Upper lobe of right lung (tissue), 1 donor: ENCODE measurements around the gene RETREG3. TPM values are rescaled to one million over a fixed set of nuclear protein-coding genes. Genes with fewer than 3 reads are reported as not detected.

Experiments used
- ATAC-seq: fragments of 200-7000 bp; cut with Tn5 transposase; one replicate; pipeline ENCODE4 v1.9.1; 2020; ENCODE audit warnings: mild to moderate bottlenecking, moderate library complexity
- DNase-seq: peaks from one replicate; pipeline ENCODE4 v3.0.0-alpha.2; 2020
- H3K27ac ChIP-seq: fragments of 200-600 bp; one replicate; pipeline ENCODE4 v1.8.0; 2022
- H3K27me3 ChIP-seq: fragments of 200-600 bp; one replicate; pipeline ENCODE4 v1.8.0; 2022; ENCODE audit warnings: mild to moderate bottlenecking
- H3K36me3 ChIP-seq: fragments of 200-600 bp; one replicate; pipeline ENCODE4 v1.8.0; 2022
- H3K4me1 ChIP-seq: fragments of 200-600 bp; one replicate; pipeline ENCODE4 v1.8.0; 2022
- H3K4me3 ChIP-seq: fragments of 200-600 bp; one replicate; pipeline ENCODE4 v1.8.0; 2022; ENCODE audit warnings: mild to moderate bottlenecking
- H3K9me3 ChIP-seq: fragments of 200-600 bp; one replicate; pipeline ENCODE4 v1.8.0; 2022
- intact Hi-C: fragments of 100-400 bp; cut with DNase I; formaldehyde crosslinking; loops from one replicate; pipeline ENCODE4 v1.11.0; 2022
- total RNA-seq: library from RNA; stranded (reverse); fragmentation: NEBNext Ultra II Directional; extraction: Animal tissue kit (Norgen Biotek cat#: 25700); gene quantifications from one replicate; pipeline ENCODE4 v1.2.1, GENCODE V29; 2021
- TF ChIP-seq, protein P1 (sequence below): fragments of 200-600 bp; IDR thresholded peaks from one replicate; pipeline ENCODE4 v1.8.0; 2022; ENCODE audit warnings: antibody characterized with exemption
- donor health status: DM: no; HTN: yes; CAD: no; lungs with severe emphysema.

Gene RETREG3
- total RNA-seq, 1 donor from 2014 or later = 68.6 TPM

- Histone ChIP-seq H3K9me3 (no peaks in the 10 kb centered on the region), H3K4me3 (no peak overlapping the region), H3K27ac (no peak overlapping the region), H3K4me1 (peaks cover 10% of the 10 kb centered on the region), H3K27me3 (no peaks in the 10 kb centered on the region), H3K36me3 (no peaks in the 10 kb centered on the region)
- intact Hi-C loops = no loop called here
- DNase-seq (no peak), ATAC-seq (no peak)
- TF ChIP-seq, protein P1, sequence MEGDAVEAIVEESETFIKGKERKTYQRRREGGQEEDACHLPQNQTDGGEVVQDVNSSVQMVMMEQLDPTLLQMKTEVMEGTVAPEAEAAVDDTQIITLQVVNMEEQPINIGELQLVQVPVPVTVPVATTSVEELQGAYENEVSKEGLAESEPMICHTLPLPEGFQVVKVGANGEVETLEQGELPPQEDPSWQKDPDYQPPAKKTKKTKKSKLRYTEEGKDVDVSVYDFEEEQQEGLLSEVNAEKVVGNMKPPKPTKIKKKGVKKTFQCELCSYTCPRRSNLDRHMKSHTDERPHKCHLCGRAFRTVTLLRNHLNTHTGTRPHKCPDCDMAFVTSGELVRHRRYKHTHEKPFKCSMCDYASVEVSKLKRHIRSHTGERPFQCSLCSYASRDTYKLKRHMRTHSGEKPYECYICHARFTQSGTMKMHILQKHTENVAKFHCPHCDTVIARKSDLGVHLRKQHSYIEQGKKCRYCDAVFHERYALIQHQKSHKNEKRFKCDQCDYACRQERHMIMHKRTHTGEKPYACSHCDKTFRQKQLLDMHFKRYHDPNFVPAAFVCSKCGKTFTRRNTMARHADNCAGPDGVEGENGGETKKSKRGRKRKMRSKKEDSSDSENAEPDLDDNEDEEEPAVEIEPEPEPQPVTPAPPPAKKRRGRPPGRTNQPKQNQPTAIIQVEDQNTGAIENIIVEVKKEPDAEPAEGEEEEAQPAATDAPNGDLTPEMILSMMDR = no peak
Observed at GRCh38 chr17:42651392-42651791, 42.2 kb upstream of the RETREG3 start.

GRCh38 chr17:42647778-42648177 lies 38.6 kb upstream of the RETREG3 start:
- TF ChIP-seq, protein P1 = no peak
- Histone ChIP-seq H3K27ac (no peak overlapping the region), H3K27me3 (no peaks in the 10 kb centered on the region), H3K4me3 (no peak overlapping the region), H3K4me1 (no peaks in the 10 kb centered on the region), H3K36me3 (no peaks in the 10 kb centered on the region), H3K9me3 (no peaks in the 10 kb centered on the region)
- DNase-seq (no peak), ATAC-seq (no peak)
- intact Hi-C loops = no loop called here

GRCh38 chr17:42642336-42642735 lies 33.2 kb upstream of the RETREG3 start:
- no peak for DNase-seq
- Histone ChIP-seq H3K9me3 (no peaks in the 10 kb centered on the region), H3K4me1 (no peaks in the 10 kb centered on the region), H3K27ac (no peak overlapping the region), H3K27me3 (no peaks in the 10 kb centered on the region), H3K4me3 (no peak overlapping the region), H3K36me3 (no peaks in the 10 kb centered on the region)
- intact Hi-C loops = no loop called here
- ATAC-seq = no peak
- TF ChIP-seq, protein P1 = no peak

DNA sequence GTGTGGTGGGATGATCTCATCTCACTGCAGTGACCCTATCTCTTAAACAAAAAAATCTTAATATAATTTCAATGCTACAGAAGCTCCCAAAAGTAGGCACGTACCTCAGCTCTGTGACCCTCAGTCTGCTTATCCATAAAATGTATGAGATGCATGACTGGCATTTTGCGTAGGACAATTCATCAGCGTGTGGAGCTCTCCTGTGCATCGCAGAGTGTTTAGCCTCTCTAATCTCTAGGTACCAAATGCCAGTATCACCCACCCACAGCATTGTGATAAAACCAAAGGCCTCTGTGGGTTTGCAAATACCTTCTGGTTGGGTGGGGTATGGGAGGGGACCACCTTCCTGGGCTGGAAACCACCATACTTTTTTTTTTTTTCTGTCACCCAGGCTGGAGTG lies 30.9 kb upstream of the RETREG3 start:
- intact Hi-C loops = no loop called here
- no peak for ATAC-seq

GRCh38 chr17:42639525-42640113 lies 30.4 kb upstream of the RETREG3 start:
- H3K36me3 ChIP-seq = no peaks in the 10 kb centered on the region
- no peak for ATAC-seq
- no peak overlapping the region for H3K27ac ChIP-seq
- intact Hi-C loops = no loop called here
- TF ChIP-seq, protein P1 = no peak
- no peak overlapping the region for H3K4me3 ChIP-seq
- no peaks in the 10 kb centered on the region for H3K4me1 ChIP-seq
- no peaks in the 10 kb centered on the region for H3K27me3 ChIP-seq
- no peak for DNase-seq
- H3K9me3 ChIP-seq = no peaks in the 10 kb centered on the region

More for the DNA sequence above, 30.9 kb upstream of the RETREG3 start:
- H3K36me3 ChIP-seq = no peaks in the 10 kb centered on the region
- no peak overlapping the region for H3K4me3 ChIP-seq
- no peaks in the 10 kb centered on the region for H3K4me1 ChIP-seq
- DNase-seq = no peak
- no peaks in the 10 kb centered on the region for H3K27me3 ChIP-seq
- H3K27ac ChIP-seq = no peak overlapping the region
- TF ChIP-seq, protein P1 = no peak
- no peaks in the 10 kb centered on the region for H3K9me3 ChIP-seq

GRCh38 chr17:42632949-42633444 lies 23.8 kb upstream of the RETREG3 start:
- Histone ChIP-seq H3K27ac (no peak overlapping the region), H3K4me3 (no peak overlapping the region), H3K36me3 (no peaks in the 10 kb centered on the region), H3K9me3 (no peaks in the 10 kb centered on the region), H3K27me3 (no peaks in the 10 kb centered on the region), H3K4me1 (no peaks in the 10 kb centered on the region)
- intact Hi-C loops = no loop called here
- TF ChIP-seq, protein P1 = no peak
- DNase-seq (no peak), ATAC-seq (no peak)
